SKM-1 treated with dmso at 0.1 percent for 144 hours (cell line): ENCODE data around the gene GLI3.

Experiments used
- DNase-seq: peaks from one replicate; lab custom pipeline; 2025; ENCODE audit not compliant: unreplicated experiment; lab: John Stamatoyannopoulos, UW

GLI3 gene

DNA sequence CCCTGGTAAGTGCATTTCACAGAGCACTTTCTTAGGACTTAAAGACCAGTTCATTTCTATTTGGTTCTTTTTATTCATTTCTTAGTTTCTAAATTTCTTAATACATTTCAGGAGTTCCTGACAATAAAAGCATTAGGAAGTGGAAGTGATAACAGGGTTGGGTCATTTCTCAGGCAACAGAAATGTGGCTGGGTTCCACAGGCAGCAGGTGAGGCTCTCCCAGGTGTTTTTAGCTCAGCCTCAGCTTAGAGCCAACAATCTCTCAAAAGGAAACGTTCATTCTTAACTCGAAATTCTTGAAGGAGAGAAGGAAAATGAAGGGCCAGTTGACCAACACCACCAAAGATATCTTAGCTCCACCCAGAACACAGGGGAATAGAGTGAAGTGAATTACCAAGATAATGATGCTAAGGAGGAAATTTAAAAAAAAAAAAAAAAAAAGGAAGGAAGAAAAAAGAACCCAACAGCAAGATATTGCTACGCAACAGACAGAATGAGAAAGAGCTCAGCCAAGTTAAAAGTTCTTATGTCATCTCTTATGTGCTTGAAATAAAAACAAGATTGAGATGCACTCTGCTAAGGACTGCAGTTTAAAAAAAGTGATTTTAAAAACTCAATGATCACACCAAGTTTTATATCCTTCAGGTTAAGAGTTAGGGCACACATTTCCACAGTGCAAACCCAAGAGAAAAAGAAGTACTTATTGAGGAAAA lies 230.1 kb downstream of the GLI3 start:
- no peak for DNase-seq

DNA sequence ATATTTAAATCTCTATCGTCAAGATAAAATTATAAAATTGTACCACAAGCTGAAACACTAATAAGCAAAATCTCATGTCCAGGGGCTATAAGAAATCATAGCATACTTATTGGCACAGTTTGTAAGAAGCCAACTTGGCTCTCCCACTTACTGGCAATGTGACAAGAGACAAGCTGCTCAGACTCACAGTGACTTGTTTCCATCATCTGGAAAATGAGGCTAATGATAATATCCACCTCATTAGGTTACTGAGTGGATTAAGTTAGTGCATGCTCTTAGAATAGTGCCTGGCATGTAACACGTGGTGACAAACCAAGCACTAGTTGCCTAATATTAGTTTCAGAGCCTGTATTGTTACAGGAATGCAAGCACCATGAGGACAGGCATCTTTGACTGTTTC lies 234.4 kb downstream of the GLI3 start:
- DNase-seq = no peak

GRCh38 chr7:41999736-42000283 lies 237.2 kb downstream of the GLI3 start:
- no peak for DNase-seq

- no peak for DNase-seq
Measured at GRCh38 chr7:41998041-41998440, 239.0 kb downstream of the GLI3 start.

DNA sequence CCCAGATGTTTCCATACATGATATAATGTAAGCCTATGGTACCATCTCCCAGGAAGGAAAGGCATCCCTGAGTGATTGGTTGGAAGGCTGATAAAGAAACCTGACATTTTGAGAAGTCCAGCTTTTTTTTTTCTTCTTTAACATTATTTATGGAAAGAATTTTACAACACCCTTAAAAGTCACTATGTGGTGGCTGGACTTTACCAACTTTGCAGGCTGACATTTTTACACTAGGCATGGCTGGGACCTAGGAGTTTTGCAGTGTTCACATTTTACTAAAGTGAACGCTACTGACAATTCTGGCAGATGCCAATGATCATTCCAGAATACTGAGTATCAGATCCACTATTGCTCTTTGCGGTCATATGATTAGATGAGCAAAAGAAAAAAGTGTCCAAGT lies 239.9 kb downstream of the GLI3 start:
- no peak for DNase-seq

DNA sequence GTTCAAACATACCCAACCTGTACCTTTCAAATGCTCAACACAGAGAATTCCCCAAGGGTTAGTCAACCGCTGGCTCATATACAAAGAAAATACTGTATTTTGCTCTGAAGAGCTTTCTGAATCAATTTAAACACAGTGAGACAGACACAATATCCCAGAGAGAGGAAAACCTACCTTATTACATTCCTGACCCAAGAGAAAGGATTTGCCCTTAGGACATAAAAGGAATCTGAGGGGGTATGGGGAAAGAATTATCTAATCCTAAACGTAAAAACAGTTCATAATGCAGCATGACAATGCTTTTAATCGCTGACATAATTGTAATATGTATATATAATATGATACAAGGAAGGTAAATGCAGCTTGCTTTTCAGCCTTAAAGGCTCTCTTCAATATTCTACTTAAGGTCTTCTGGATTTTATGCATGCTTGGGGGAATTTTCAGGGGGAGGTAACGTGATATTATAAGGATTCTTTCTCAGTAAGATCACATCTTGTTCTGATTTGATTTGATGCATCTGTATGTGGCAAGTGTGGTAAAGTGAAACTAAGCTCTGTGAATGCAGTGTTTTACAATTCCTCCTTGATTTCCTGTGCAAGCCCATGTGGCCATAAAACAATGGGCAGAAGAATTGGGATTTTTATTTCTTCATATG lies 240.5 kb downstream of the GLI3 start:
- DNase-seq = no peak

- no peak for DNase-seq
Measured at GRCh38 chr7:41995632-41996271, 241.3 kb downstream of the GLI3 start.

DNA sequence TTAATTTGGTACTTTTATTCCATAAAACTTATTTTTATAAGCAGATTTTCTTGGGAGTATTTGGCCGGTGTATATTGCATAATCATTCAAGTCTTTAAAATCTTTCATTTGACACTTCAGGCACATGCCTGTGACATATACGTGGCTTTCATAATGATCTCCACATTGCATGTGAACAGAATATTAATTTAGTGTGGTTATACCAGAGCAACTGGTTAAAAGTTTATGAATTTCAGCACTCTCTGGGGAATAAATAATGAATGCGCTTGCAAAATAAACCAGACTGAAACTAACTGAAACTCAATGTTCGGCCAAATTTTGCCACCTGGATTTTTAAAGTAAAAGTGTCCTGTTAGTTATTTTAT lies 242.3 kb downstream of the GLI3 start:
- no peak for DNase-seq

GRCh38 chr7:41994036-41994745 lies 242.8 kb downstream of the GLI3 start:
- no peak for DNase-seq

DNA sequence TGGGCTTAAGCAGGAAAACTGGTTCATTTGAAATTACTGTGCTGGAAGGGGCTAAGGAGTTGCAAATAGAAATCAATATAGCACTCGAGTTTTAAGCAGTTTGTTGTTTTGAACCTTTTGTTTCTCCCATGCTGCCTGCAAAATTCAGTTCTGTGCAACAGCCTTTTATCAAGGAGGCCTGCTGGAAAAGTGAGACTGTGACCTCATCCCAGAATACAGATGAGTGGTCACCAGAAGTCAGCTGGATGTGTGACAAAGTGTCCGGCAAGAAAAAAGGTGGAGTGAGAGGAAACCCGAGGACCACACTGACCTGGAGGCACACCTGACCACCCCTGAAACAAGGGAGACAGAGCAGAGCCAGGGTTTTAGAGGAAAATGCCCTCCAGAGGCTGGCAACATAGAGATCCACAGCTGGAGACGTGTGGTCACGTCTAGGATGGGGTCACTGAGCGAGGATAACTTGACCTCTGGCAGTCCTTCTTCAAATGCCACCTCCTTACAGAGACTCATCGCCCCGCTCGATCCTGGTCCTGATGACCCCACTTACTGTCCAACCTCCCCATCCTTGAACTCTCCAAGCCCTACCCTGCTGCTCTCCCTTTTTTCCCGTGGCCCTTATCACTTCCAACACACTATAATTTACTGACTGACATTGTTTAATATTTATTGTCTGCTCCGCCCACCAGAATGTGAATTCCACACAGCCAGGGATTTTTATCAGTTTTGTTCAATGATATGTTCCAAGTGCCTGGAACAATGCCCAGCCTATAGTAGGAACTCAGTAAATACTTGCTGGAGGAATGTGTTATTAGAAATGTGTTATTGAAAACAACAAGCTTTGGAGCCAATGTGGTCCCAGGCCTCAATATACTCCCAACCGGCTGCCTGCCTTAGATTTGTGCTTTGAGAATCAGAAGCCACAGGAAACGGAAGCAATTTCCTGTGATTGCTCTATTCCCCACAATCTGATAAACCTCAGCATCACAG lies 243.8 kb downstream of the GLI3 start:
- DNase-seq = no peak

GRCh38 chr7:41984888-41985287 lies 252.1 kb downstream of the GLI3 start:
- no peak for DNase-seq

DNA sequence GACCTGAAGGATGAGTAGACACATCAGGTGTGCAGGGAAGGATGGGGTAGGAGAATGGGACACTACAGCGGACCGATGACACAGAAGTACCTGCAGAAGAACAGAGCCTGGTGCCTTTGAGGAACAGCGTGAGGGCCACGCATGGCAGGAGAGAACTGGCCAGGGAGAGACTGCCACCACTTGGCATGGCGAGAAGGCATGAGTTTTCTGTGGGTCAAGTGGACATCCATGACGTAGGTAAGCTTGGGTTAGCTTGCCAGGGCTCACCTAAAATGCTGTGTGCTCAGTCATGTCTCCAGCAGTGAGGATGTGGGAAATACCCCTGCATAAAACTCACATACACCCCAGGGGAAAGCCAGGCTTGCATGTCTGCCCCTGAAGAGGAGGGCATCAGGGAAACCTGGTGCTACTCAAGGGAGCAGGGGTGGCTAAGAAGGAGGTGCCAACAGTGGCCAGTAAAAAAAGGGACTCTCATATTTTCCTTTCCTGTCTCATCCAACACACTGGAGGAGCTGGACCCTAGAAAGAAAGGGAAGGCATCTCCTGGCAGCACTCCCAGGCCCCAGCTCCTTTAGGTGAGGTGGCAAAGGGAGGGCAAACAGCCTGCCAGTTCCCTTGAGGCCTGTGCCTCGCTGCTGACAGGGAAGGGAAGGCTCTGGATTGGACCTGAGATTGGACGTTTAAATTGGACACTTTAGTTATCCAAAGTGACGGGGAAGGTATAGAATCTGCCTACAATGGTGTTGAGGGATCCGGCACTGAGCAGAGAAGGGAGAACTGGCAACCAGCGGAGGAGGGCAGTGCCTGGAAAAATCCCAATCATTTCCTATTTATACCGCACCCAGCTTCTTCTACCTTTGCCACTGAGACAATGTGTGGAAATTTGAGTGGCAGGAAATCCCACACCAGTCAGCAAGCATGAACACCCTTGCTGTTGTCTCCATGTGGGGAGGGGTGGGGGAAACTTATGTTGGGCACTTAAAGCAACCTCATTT lies 255.7 kb downstream of the GLI3 start:
- no peak for DNase-seq

- peak; percentile 45 for DNase-seq
Measured at GRCh38 chr7:41979834-41980307, 257.1 kb downstream of the GLI3 start.

DNA sequence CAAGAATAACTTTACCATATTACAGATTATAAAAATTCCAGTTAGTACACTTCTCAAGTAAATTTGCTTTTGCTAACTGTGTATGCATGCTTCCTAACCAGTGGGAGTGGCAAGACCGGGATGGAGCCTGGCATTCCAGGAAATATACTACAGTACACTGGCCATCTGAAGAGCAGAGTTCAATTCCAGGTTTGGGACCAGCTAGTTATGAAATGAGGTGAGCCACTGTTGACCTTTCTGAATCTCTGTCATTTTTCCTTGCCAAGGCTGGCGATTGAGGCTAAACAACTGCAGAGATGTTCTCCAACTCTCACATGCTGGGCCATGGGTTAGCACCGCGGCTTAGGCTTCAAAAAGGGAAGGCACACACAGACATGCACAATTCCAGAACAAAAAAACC lies 258.2 kb downstream of the GLI3 start:
- DNase-seq = no peak

DNA sequence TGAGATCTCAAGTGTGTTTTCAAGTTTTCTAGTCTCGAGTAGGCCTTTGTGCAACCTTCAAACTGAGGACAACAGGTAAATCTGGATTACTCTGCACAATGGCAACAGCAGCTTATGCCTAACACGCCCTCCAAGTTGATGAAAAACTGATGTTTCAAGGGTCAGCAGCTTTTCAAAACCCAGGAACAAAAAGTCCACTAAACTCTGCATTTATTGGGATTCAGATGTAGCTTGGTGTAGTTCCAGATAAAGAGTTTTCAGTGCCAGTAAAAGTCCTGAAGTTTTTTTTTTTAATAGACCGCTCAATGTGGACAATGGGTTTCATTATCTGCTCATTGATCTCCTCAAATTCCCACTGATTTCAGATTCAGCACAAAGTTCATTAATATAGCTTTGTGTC lies 259.3 kb downstream of the GLI3 start:
- no peak for DNase-seq

DNA sequence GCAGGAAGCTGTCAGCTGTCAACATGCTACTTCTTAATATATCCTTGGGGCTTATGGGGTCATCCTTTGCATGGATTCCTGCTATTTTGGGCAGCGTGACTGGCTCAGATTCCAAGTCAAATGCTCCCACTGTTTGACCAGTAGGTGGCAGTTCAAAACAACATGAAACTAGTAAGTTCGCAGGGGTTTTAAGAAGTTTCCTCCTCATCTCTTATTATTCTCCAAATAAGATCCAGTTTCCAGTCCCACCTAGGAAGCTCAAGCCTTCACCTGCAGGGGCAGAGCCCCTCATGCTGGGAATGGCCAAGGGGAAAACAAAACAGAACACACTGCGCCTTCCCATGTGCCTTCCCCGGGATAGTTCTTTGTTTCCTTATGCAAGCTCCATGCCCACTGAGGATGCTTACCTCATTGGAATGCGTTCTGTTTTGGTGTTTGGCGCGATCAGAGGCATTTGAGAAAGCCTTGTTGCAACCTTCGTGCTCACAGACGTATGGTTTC lies 259.8 kb downstream of the GLI3 start:
- DNase-seq = peak; percentile 32

GRCh38 chr7:41976411-41976810 lies 260.6 kb downstream of the GLI3 start:
- no peak for DNase-seq

GRCh38 chr7:41975849-41976248 lies 261.2 kb downstream of the GLI3 start:
- DNase-seq = no peak
